Measurements from ENCODE around the gene LOC101059915.
"Not testable (repeated sequence)": the region's sequence is repeated elsewhere in the genome, so short reads cannot be mapped to it uniquely, and the experiment has no call there.

Gene LOC101059915

GRCh38 chrX:71637848-71638247, 29.5 kb upstream of the LOC101059915 start:
- CTCF ChIA-PET: interaction anchor here (1.1 kb wide), 1 partner anchor 11 kb away, joined by 3 read pairs; no protein-coding TSS in a partner anchor
- DNase-seq (ENCODE audit: extremely low spot score): no peak
- POLR2A ChIA-PET: no interaction called here
- no peak for TF ChIP-seq CTCF (IDR thresholded peaks at IDR 0.05; ENCODE audit: control extremely low read depth, extremely low read depth, low read depth, missing control alignments)

GRCh38 chrX:71638409-71638808, 28.9 kb upstream of the LOC101059915 start:
- no peak for TF ChIP-seq CTCF (IDR thresholded peaks at IDR 0.05; ENCODE audit: control extremely low read depth, extremely low read depth, low read depth, missing control alignments)
- ChIA-PET POLR2A (no interaction called here), CTCF (no interaction called here)
- DNase-seq (ENCODE audit: extremely low spot score): no peak

- CTCF ChIA-PET: no interaction called here
- POLR2A ChIA-PET: interaction anchor here (0.5 to 0.7 kb wide), 2 partner anchors 21 to 58 kb away, joined by 3 to 4 read pairs; no protein-coding TSS in a partner anchor
- TF ChIP-seq CTCF (IDR thresholded peaks at IDR 0.05; ENCODE audit: control extremely low read depth, extremely low read depth, low read depth, missing control alignments): no peak
- DNase-seq (ENCODE audit: extremely low spot score): no peak
Observed at GRCh38 chrX:71640002-71640401, 27.3 kb upstream of the LOC101059915 start.

- CTCF ChIA-PET; POLR2A ChIA-PET; DNase-seq (ENCODE audit: extremely low spot score): not testable (repeated sequence)
Observed at GRCh38 chrX:71644406-71644805, 22.9 kb upstream of the LOC101059915 start.

GRCh38 chrX:71650333-71650969, 16.9 kb upstream of the LOC101059915 start:
- ChIA-PET POLR2A (no interaction called here), CTCF (interaction anchor here (0.9 to 3.5 kb wide), 7 partner anchors 8 to 116 kb away, joined by 3 to 13 read pairs (median 6); partner anchors contain the start of gene CXCR3)
- peak; percentile 58 for TF ChIP-seq CTCF (IDR thresholded peaks at IDR 0.05; ENCODE audit: control extremely low read depth, extremely low read depth, low read depth, missing control alignments)
- no peak for DNase-seq (ENCODE audit: extremely low spot score)

- TF ChIP-seq CTCF (IDR thresholded peaks at IDR 0.05; ENCODE audit: control extremely low read depth, extremely low read depth, low read depth, missing control alignments): peak; percentile 40
- DNase-seq (ENCODE audit: extremely low spot score): no peak
- ChIA-PET POLR2A (interaction anchor here (0.5 kb wide), 1 partner anchor 67 kb away, joined by 3 read pairs; no protein-coding TSS in a partner anchor), CTCF (interaction anchor here (0.8 to 3.5 kb wide), 9 partner anchors 10 to 235 kb away, joined by 3 to 10 read pairs (median 4); partner anchors contain the start of gene CXCR3)
Observed at GRCh38 chrX:71652405-71652804, 14.9 kb upstream of the LOC101059915 start.

GRCh38 chrX:71653344-71653743, 14.0 kb upstream of the LOC101059915 start:
- TF ChIP-seq CTCF (IDR thresholded peaks at IDR 0.05; ENCODE audit: control extremely low read depth, extremely low read depth, low read depth, missing control alignments): no peak
- POLR2A ChIA-PET: no interaction called here
- CTCF ChIA-PET: no interaction called here
- DNase-seq (ENCODE audit: extremely low spot score): no peak
